Activated naive CD4-positive, alpha-beta T cell treated with anti-CD3 and anti-CD28 coated beads, Interleukin-2, amount 10 ng/mL, durations not matched to agents 7 days and 5 days (primary cell): ENCODE results near the gene TACR3.
"Not testable (repeated sequence)": the region's sequence is repeated elsewhere in the genome, so short reads cannot be mapped to it uniquely, and the experiment has no call there.

Experiments
- CTCF ChIA-PET: fragments of 350-600 bp; sonication (Branson Sonifier 250); formaldehyde crosslinking; loops from one replicate; lab custom pipeline; 2021; ENCODE audit warnings: antibody characterized with exemption; lab: Charles Lee
- DNase-seq: peaks from one replicate; pipeline ENCODE4 v3.0.0-alpha.2; 2020
- H3K27ac Mint-ChIP-seq: one replicate; pipeline ENCODE4 v1.8.0; 2021; ENCODE audit warnings: mild to moderate bottlenecking, moderate library complexity, mixed read lengths
- H3K27me3 Mint-ChIP-seq: one replicate; pipeline ENCODE4 v1.8.0; 2021; ENCODE audit warnings: mild to moderate bottlenecking, mixed read lengths
- H3K36me3 Mint-ChIP-seq: one replicate; pipeline ENCODE4 v1.8.0; 2021; ENCODE audit warnings: mixed read lengths
- H3K4me1 Mint-ChIP-seq: one replicate; pipeline ENCODE4 v1.8.0; 2021; ENCODE audit warnings: mixed read lengths
- H3K4me3 Mint-ChIP-seq: one replicate; pipeline ENCODE4 v1.8.0; 2021; ENCODE audit warnings: mild to moderate bottlenecking, moderate library complexity, mixed read lengths
- H3K9me3 Mint-ChIP-seq: one replicate; pipeline ENCODE4 v1.8.0; 2021; ENCODE audit warnings: mixed read lengths

The TACR3 gene, protein sequence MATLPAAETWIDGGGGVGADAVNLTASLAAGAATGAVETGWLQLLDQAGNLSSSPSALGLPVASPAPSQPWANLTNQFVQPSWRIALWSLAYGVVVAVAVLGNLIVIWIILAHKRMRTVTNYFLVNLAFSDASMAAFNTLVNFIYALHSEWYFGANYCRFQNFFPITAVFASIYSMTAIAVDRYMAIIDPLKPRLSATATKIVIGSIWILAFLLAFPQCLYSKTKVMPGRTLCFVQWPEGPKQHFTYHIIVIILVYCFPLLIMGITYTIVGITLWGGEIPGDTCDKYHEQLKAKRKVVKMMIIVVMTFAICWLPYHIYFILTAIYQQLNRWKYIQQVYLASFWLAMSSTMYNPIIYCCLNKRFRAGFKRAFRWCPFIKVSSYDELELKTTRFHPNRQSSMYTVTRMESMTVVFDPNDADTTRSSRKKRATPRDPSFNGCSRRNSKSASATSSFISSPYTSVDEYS

DNA sequence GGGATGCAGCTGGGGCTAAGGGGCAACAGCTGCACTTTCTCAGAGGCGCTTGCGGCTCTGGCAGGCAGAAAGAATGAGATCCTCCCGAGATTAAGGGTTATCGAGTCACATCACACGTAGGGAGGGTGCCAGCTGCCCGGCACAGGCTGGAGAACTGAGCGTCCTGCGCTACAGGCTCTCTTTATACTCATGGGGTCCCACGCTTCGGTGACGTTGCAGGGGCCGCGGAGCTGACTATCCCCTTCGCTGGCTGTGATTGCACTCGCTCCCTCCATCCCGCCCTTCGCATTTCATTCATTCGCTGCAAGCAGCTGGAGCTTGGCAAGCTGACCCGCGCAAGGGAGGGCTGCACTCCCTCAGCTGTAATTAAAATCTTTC is at the start of gene TACR3:
TACR3 (minus strand) TSS at position 156 of the 378 bp plus-strand sequence. CDS start 310 bp downstream, outside the sequence.
- Mint-ChIP-seq H3K27me3 (peaks cover 18% of the 10 kb centered on the region), H3K9me3 (no peaks in the 10 kb centered on the region), H3K27ac (no peak within 1 kb of the TSS), H3K4me1 (no peaks in the 10 kb centered on the region), H3K36me3 (no peaks in the 10 kb centered on the region), H3K4me3 (no peak within 1 kb of the TSS)
- CTCF ChIA-PET, result no interaction called here
- no peak for DNase-seq

DNA sequence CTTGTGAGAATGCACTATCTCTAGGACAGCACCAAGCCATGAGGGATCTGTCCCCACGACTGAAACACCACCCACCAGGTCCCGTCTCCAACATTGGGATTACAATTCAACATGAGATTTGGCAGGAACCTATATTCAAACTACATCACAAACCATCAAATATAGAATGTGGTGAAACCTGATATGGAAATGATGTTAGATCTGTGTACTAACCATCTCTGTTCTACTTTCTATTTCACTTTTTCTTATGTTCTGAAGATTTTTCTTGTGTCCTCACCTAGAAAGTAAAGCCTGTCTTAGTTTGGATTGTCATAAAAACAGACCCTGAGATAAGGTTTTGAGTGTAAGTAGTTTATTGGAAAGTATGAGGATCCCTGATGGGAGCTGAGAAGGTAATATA is 37.8 kb upstream of the TACR3 start:
- Mint-ChIP-seq H3K36me3 (no peaks in the 10 kb centered on the region), H3K4me1 (no peaks in the 10 kb centered on the region), H3K27ac (no peak overlapping the region), H3K4me3 (no peak overlapping the region), H3K9me3 (peaks cover 4% of the 10 kb centered on the region), H3K27me3 (no peaks in the 10 kb centered on the region)
- CTCF ChIA-PET, result no interaction called here
- no peak for DNase-seq

DNA sequence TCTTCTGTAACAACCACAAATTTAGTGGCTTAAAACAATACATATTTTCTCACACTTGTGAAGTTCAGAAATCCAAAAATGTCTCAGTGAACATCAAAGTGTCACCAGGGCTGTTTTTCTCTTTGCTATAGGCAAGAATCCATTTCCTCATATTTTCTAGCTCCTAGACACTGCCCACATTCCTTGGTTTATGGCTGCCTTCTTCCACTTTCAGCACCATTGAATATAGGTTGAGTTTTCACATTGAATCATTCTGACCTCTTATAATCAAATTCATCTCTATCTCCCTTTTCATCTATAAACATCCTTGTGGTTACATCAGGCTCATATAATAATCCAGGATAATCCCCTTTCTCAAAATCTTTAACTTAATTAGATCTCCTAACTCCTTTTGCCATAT is 37.0 kb upstream of the TACR3 start:
- no peak overlapping the region for H3K27ac Mint-ChIP-seq
- no peaks in the 10 kb centered on the region for H3K36me3 Mint-ChIP-seq
- no peaks in the 10 kb centered on the region for H3K4me1 Mint-ChIP-seq
- H3K27me3 Mint-ChIP-seq, result no peaks in the 10 kb centered on the region
- H3K4me3 Mint-ChIP-seq, result no peak overlapping the region
- H3K9me3 Mint-ChIP-seq, result peaks cover 4% of the 10 kb centered on the region
- no peak for DNase-seq
- CTCF ChIA-PET, result no interaction called here

DNA sequence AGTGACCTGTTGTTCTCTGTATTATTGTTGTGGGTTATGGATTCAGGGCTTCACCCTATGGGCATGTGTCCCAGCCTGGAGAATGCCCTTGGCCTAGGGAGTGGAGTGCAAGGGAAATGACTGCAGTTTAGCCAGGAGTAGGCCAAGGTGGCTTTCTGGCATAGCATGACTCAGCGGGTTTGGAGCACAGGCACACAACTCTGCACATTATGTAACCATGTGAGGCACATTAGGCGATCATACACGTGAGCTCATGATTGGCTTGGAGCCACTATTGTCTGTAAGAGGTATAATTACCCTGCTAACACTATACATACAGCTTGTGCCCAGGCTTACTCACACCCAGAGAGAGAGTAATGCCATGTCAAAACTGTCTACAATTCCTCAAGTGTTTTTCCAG is 35.1 kb upstream of the TACR3 start:
- no peak overlapping the region for H3K27ac Mint-ChIP-seq
- no peak overlapping the region for H3K4me3 Mint-ChIP-seq
- CTCF ChIA-PET, result no interaction called here
- no peaks in the 10 kb centered on the region for H3K36me3 Mint-ChIP-seq
- peaks cover 4% of the 10 kb centered on the region for H3K9me3 Mint-ChIP-seq
- DNase-seq, result no peak
- no peaks in the 10 kb centered on the region for H3K4me1 Mint-ChIP-seq
- no peaks in the 10 kb centered on the region for H3K27me3 Mint-ChIP-seq

DNA sequence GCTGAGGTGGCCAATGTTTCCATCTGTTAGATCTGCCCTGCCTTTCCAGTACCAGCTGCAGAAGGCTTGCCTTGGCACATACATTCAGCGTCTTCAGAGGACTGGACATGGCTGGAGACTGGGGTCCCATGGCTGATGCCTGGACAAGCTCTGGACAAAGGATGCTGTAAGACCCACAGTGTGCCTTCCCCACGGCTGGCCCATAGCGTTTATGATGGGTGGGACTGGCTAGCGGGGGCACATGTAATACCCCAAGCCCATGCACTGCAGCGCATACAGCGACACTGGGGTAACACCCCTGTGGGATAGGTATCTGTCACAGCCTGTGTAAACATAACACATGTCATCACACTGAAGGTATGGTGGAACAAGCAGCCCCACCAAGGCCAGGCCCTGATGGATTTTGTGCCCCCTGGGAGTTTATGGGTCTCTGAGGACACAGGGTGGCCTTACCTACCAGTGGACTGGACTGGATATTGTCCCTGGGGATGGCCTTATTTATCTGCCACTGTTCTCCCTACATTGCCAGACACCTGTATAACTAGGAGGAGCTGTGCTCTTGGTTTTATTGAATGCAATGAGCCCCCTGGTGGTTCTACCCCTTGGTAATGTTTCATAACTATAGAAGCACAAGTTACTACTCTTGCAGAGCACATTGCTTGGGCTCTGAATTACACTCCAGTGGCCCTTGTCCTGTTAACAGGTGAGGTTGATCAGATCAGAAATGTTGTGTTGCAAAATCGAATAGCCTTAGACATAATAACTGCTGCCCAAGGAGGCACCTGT is 34.3 kb upstream of the TACR3 start:
- H3K9me3 Mint-ChIP-seq, result peaks cover 4% of the 10 kb centered on the region
- CTCF ChIA-PET, result no interaction called here
- H3K4me3 Mint-ChIP-seq, result no peak overlapping the region
- no peak overlapping the region for H3K27ac Mint-ChIP-seq
- DNase-seq, result no peak
- no peaks in the 10 kb centered on the region for H3K36me3 Mint-ChIP-seq
- H3K4me1 Mint-ChIP-seq, result no peaks in the 10 kb centered on the region
- H3K27me3 Mint-ChIP-seq, result no peaks in the 10 kb centered on the region

DNA sequence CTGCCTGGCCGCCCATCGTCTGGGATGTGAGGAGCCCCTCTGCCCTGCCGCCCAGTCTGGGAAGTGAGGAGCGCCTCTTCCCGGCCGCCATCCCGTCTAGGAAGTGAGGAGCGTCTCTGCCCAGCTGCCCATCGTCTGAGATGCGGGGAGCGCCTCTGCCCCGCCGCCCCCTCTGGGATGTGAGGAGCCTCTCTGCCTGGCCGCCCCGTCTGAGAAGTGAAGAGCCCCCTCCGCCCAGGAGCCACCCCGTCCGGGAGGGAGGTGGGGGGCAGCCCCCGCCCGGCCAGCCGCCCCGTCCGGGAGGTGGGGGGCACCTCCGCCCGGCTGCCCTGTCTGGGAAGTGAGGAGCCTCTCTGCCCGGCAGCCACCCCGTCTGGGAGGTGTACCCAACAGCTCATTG is 3.4 kb upstream of the TACR3 start:
- H3K27me3 Mint-ChIP-seq, result peaks cover 18% of the 10 kb centered on the region
- CTCF ChIA-PET, H3K4me1 Mint-ChIP-seq, H3K4me3 Mint-ChIP-seq, DNase-seq, H3K36me3 Mint-ChIP-seq, H3K9me3 Mint-ChIP-seq, H3K27ac Mint-ChIP-seq: not testable (repeated sequence)

DNA sequence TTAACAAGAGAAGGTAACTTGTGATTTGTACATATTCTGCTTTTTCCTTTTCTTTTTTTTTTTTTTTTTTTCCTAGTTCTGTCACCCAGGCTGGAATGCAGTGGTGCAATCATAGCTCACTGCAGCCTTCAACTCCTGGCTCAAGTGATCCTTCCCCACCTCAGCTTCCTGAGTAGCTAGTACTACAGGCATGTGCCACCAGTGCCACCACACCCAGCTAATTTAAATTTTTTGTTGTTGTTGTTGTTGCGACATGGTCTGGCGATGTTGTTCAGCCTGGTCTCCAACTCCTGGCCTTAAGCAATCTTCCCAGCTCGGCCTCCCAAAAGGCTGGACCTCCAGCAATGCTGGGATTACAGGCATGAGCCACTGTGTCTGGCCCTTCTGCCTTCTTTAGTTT is 1.5 kb upstream of the TACR3 start:
- CTCF ChIA-PET, result no interaction called here
- H3K36me3 Mint-ChIP-seq, result no peaks in the 10 kb centered on the region
- no peak for DNase-seq
- H3K4me1 Mint-ChIP-seq, result no peaks in the 10 kb centered on the region
- H3K27ac Mint-ChIP-seq, result no peak overlapping the region
- H3K27me3 Mint-ChIP-seq, result peaks cover 18% of the 10 kb centered on the region
- no peak overlapping the region for H3K4me3 Mint-ChIP-seq
- no peaks in the 10 kb centered on the region for H3K9me3 Mint-ChIP-seq

DNA sequence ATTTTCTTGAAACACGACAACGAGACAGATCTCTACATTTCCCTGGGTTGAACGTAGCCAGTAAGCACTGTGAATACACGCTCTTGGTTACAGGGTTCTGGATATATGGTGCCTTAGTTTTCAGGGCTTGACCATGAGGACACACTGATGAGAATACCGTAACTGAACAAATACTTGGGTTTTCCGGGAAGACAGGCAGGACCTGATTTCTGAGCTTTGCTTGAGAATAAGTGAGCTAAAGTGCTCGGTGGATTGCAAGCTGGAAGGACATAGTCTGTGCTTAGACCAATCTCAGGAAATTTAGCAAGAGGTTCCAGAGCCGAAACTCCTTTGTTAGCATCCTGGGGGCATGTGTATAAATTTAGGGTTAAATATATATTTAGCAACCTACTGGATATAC is 876 bp upstream of the TACR3 start:
- Mint-ChIP-seq H3K4me1 (no peaks in the 10 kb centered on the region), H3K27me3 (peaks cover 18% of the 10 kb centered on the region), H3K4me3 (no peak overlapping the region), H3K36me3 (no peaks in the 10 kb centered on the region), H3K9me3 (no peaks in the 10 kb centered on the region), H3K27ac (no peak overlapping the region)
- no peak for DNase-seq
- CTCF ChIA-PET, result no interaction called here

DNA sequence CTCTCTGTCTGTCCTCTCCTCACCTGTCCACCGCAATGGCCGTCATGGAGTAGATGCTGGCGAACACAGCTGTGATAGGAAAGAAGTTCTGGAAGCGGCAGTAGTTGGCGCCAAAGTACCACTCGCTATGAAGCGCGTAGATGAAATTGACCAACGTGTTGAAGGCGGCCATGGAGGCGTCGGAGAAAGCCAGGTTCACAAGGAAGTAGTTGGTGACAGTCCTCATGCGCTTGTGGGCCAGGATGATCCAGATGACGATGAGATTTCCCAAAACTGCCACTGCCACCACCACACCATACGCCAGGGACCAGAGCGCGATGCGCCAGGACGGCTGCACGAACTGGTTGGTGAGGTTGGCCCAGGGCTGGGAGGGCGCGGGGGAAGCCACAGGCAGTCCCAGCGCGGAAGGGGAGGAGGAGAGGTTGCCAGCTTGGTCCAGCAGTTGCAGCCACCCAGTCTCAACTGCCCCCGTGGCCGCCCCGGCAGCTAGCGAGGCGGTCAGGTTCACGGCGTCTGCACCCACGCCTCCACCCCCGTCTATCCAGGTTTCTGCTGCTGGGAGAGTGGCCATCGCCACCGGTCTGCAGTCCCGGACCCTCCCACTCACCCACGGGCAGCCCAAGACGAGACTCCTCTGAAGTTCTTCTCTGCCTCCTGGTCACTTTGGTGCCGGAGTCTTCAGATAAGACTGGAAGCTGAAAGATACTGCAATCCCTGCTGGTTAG is 518 bp downstream of the TACR3 start:
- CTCF ChIA-PET, result no interaction called here
- peaks cover 18% of the 10 kb centered on the region for H3K27me3 Mint-ChIP-seq
- H3K9me3 Mint-ChIP-seq, result no peaks in the 10 kb centered on the region
- no peak for DNase-seq
- H3K4me1 Mint-ChIP-seq, result no peaks in the 10 kb centered on the region
- no peak overlapping the region for H3K4me3 Mint-ChIP-seq
- no peak overlapping the region for H3K27ac Mint-ChIP-seq
- H3K36me3 Mint-ChIP-seq, result no peaks in the 10 kb centered on the region

DNA sequence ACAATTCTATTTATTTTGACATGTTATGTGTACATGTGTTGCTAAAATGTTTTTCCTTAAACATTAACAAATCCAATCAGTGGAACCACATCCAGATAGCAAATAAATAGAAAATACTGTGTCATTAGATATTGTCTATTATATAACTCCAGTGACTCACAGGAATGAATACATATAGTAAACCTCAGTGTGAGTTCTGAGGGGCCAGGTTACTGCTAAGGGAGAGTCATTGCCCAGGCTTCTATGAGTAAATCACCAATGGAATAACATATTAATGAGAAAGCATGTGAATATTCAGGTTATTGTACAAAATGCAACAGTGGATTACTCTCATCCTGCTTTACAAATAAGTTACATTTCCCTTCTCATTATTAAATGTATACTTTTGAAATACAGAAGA is 27.2 kb downstream of the TACR3 start:
- no peak overlapping the region for H3K4me3 Mint-ChIP-seq
- H3K9me3 Mint-ChIP-seq, result peaks cover 2% of the 10 kb centered on the region
- no peaks in the 10 kb centered on the region for H3K27me3 Mint-ChIP-seq
- no peaks in the 10 kb centered on the region for H3K36me3 Mint-ChIP-seq
- no peaks in the 10 kb centered on the region for H3K4me1 Mint-ChIP-seq
- no peak for DNase-seq
- H3K27ac Mint-ChIP-seq, result no peak overlapping the region
- CTCF ChIA-PET, result no interaction called here

DNA sequence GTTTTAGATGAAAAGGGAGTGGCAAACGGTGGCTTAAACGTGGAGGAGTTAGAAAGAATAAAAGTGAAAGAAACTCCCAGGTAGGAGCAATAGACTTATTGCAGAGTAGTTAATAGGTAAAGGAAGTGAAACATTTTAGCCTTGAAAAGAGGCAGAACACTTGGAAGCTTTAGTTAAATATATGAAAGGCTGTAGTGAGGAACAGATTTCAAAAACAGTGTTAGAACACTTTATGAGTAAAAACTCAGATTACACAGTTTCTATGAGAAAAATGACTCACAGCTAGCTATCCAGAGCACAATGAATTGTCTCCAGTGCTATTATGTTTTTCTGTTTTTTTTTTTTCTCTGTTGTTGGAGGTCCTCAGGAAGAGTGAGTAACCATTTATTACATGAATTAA is 45.8 kb downstream of the TACR3 start:
- peaks cover 9% of the 10 kb centered on the region for H3K9me3 Mint-ChIP-seq
- no peaks in the 10 kb centered on the region for H3K36me3 Mint-ChIP-seq
- H3K27ac Mint-ChIP-seq, result no peak overlapping the region
- CTCF ChIA-PET, result no interaction called here
- no peaks in the 10 kb centered on the region for H3K27me3 Mint-ChIP-seq
- H3K4me3 Mint-ChIP-seq, result no peak overlapping the region
- H3K4me1 Mint-ChIP-seq, result no peaks in the 10 kb centered on the region
- no peak for DNase-seq

DNA sequence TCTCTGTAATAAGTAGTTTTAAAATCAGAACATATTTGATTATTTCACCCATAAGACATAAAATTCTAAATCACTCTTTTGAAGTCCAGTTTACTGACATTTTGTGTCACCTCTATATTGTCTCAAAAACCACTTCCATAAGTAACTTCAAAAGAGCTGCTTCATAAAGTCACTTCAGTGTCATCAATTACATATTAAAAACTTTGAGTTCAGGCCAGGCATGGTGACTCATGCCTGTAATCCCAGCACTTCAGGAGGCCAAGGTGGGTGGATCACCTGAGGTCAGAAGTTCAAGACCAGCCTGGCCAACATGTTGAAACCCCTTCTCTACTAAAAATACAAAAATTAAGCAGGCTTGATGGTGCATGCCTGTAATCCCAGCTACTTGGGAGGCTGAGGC is 53.0 kb downstream of the TACR3 start:
- CTCF ChIA-PET, H3K27ac Mint-ChIP-seq, H3K36me3 Mint-ChIP-seq, H3K27me3 Mint-ChIP-seq, H3K4me3 Mint-ChIP-seq, DNase-seq, H3K4me1 Mint-ChIP-seq, H3K9me3 Mint-ChIP-seq: not testable (repeated sequence)

DNA sequence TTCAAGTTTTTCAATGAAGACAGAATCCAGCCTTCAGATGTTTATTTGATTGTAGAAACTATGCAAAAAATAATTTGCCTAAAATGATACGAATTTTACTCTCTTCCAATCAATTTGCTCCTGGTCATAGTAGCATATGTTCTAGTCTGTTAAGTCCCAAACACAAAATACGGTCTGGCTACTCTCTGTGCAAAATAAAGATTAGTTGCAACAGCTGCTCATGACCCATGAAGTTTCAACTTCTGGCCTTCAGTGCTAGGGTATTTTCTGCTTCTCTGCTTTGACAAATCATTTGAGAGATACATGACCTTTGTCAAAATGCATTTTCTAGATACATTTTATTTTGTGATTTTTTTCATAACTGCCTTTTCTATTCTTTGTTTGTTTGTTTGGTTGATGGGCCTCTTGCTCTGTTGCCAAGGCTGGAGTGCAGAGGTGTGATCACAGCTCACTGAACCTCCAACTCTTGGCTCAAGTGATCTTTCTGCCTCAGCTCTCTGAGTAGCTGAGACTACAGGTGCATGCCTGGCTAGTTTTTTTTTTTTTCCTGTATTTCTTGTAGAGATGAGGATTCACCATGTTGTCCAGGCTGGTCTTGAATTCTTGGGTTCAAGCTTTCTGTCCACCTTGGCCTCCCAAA is 55.2 kb downstream of the TACR3 start:
- Mint-ChIP-seq H3K36me3 (no peaks in the 10 kb centered on the region), H3K27ac (no peak overlapping the region), H3K27me3 (no peaks in the 10 kb centered on the region), H3K9me3 (peaks cover 3% of the 10 kb centered on the region), H3K4me1 (no peaks in the 10 kb centered on the region), H3K4me3 (no peak overlapping the region)
- DNase-seq, result no peak
- CTCF ChIA-PET, result no interaction called here

DNA sequence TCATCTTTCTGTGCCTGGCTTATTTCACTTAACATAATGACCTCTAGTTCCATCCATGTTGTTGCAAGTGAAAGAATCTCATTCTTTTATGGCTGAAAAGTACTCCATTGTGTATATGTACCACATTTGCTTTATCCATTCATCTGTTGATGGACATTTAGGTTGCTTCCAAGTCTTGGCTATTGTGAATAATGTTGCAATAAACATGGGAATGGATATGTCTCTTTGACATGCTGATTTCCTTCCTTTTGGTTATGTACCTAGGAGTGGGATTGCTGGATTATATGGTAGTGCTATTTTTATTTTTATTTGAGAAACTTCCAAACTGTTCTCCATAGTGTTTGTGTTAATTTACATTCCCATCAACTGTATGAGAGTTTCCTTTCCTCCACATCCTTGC is 71.2 kb downstream of the TACR3 start:
- DNase-seq, result no peak
- peaks cover 7% of the 10 kb centered on the region for H3K9me3 Mint-ChIP-seq
- H3K4me1 Mint-ChIP-seq, result no peaks in the 10 kb centered on the region
- H3K36me3 Mint-ChIP-seq, result no peaks in the 10 kb centered on the region
- CTCF ChIA-PET, result no interaction called here
- H3K4me3 Mint-ChIP-seq, result no peak overlapping the region
- H3K27ac Mint-ChIP-seq, result no peak overlapping the region
- H3K27me3 Mint-ChIP-seq, result no peaks in the 10 kb centered on the region
